H1 (cell line): Measurements from ENCODE around the gene TUBA4B. TPM values are rescaled to one million over a fixed set of nuclear protein-coding genes. Genes with fewer than 3 reads are reported as not detected.
A peak's percentile ranks its signal among the peaks of the same experiment; 100 is the strongest.

Experiments used
- ASH2L ChIP-seq: fragments of 200-600, 300-600 bp; sonication (generic); IDR thresholded peaks from one replicate; pipeline ENCODE4 v1.7.1; 2017; ENCODE audit warnings: low read length
- BACH1 ChIP-seq: IDR thresholded peaks from 2 replicates; pipeline ENCODE4 v1.6.1; 2012; ENCODE audit warnings: low read length, improper control_type of control experiment
- BCL11A ChIP-seq, 2 experiments: IDR thresholded peaks; one replicate each; pipeline ENCODE4 v1.6.1; 2011; ENCODE audit warnings: low read depth in 2 of 2, low read length in 2 of 2, mild to moderate bottlenecking in 2 of 2
- CBX5 ChIP-seq: fragments of 300-800, 300-1000 bp; sonication (generic); IDR thresholded peaks from 2 replicates; pipeline ENCODE4 v1.7.1; 2016; ENCODE audit warnings: antibody characterized with exemption, low read length, low read depth
- CEBPB ChIP-seq: IDR thresholded peaks from 2 replicates; pipeline ENCODE4 v1.6.1; 2012; ENCODE audit warnings: low read depth, low read length
- CHD1 ChIP-seq: IDR thresholded peaks from 2 replicates; pipeline ENCODE4 v1.6.1; 2012; ENCODE audit warnings: low read depth, low read length, improper control_type of control experiment
- EP300 ChIP-seq, 2 experiments: IDR thresholded peaks; 1 replicate in 1 of 2; 2 replicates in 1 of 2; pipeline ENCODE4 v1.6.1; 2011 to 2012; ENCODE audit warnings: low read depth in 2 of 2, low read length in 2 of 2, mild to moderate bottlenecking in 2 of 2, borderline replicate concordance in 1 of 2, inconsistent platforms in 1 of 2, moderate library complexity in 1 of 2
- EZH2 ChIP-seq: fragments of 200-600 bp; sonication (generic); IDR thresholded peaks from 2 replicates; pipeline ENCODE4 v1.7.1; 2012; ENCODE audit warnings: low read depth, mild to moderate bottlenecking, moderate library complexity, low read length, inconsistent platforms; ENCODE audit not compliant: severe bottlenecking
- HDAC6 ChIP-seq: IDR thresholded peaks from one replicate; pipeline ENCODE4 v1.7.1; 2012; ENCODE audit warnings: low read depth, mild to moderate bottlenecking, inconsistent platforms, low read length, moderate library complexity
- KDM5A ChIP-seq: fragments of 200-600 bp; IDR thresholded peaks from 2 replicates; pipeline ENCODE4 v1.7.1; 2012; ENCODE audit warnings: mild to moderate bottlenecking, low read length, inconsistent platforms, mixed read lengths
- MAFK ChIP-seq: IDR thresholded peaks from 2 replicates; pipeline ENCODE4 v1.6.1; 2012; ENCODE audit warnings: low read depth, mild to moderate bottlenecking, improper control_type of control experiment, low read length
- POLR2A ChIP-seq, 2 experiments: IDR thresholded peaks; 1 replicate in 1 of 2; 2 replicates in 1 of 2; pipeline ENCODE4 v1.6.1; 2011; ENCODE audit warnings: low read depth in 2 of 2, low read length in 2 of 2, mild to moderate bottlenecking in 2 of 2; ENCODE audit errors: control extremely low read depth in 1 of 2
- POU5F1 ChIP-seq: IDR thresholded peaks from 2 replicates; pipeline ENCODE4 v1.6.1; 2011; ENCODE audit warnings: low read depth, mild to moderate bottlenecking, low read length, moderate library complexity
- RBBP5 ChIP-seq: IDR thresholded peaks from 2 replicates; pipeline ENCODE4 v1.7.1; 2012; ENCODE audit warnings: low read depth, mild to moderate bottlenecking, inconsistent platforms, low read length, moderate library complexity, borderline replicate concordance
- RNF2 ChIP-seq: fragments of 200-900, 300-1000 bp; sonication (generic); IDR thresholded peaks from 2 replicates; pipeline ENCODE4 v1.7.1; 2016; ENCODE audit warnings: borderline replicate concordance, low read depth, mild to moderate bottlenecking, antibody characterized with exemption, low read length; ENCODE audit not compliant: poor library complexity, severe bottlenecking; ENCODE audit errors: missing control alignments
- SAP30 ChIP-seq: fragments of 300-600 bp; sonication (generic); IDR thresholded peaks from 2 replicates; pipeline ENCODE4 v1.7.1; 2012; ENCODE audit warnings: low read length, moderate library complexity, mild to moderate bottlenecking, inconsistent platforms; ENCODE audit not compliant: insufficient read depth, insufficient replicate concordance
- SP1 ChIP-seq: IDR thresholded peaks from 2 replicates; pipeline ENCODE4 v1.6.1; 2011; ENCODE audit warnings: low read depth, low read length
- SP4 ChIP-seq: IDR thresholded peaks from 2 replicates; pipeline ENCODE4 v1.6.1; 2012; ENCODE audit warnings: low read length, inconsistent platforms
- TBP ChIP-seq: IDR thresholded peaks from 2 replicates; pipeline ENCODE4 v1.6.1; 2011; ENCODE audit warnings: low read depth, low read length, improper control_type of control experiment
- ZNF274 ChIP-seq: IDR thresholded peaks from 2 replicates; pipeline ENCODE4 v1.7.0; 2012; ENCODE audit warnings: low read length, borderline replicate concordance; ENCODE audit errors: extremely low read depth
- polyA plus RNA-seq, 7 experiments: library from polyadenylated mRNA; depleted of rRNA in 3 of 7; stranded (reverse) in 5 of 7; unstranded in 2 of 7; fragments of >200 nt in 5 of 7; fragments of 200-250 nt in 2 of 7; gene quantifications; 1 replicate in 5 of 7; 2 replicates in 1 of 7; 4 replicates in 1 of 7; pipeline versions ENCODE4 v1.2.1 to v1.2.3, GENCODE V29; 2011 to 2013; ENCODE audit warnings: missing spikeins in 2 of 7, mixed read lengths in 2 of 7
- total RNA-seq: library from RNA; stranded (reverse); fragmentation: NEBNext Ultra II Directional; extraction: Animal tissue kit (Norgen Biotek cat#: 25700); gene quantifications from 2 replicates; pipeline ENCODE4 v1.2.1, GENCODE V29; 2021
- TF ChIP-seq, protein P1 (sequence below), 3 experiments: IDR thresholded peaks; 1 replicate in 2 of 3; 2 replicates in 1 of 3; pipeline versions ENCODE4 v1.5.1 to v1.6.1; 2011; ENCODE audit warnings: low read length in 3 of 3, mild to moderate bottlenecking in 3 of 3, inconsistent platforms in 2 of 3, low read depth in 1 of 3, moderate library complexity in 1 of 3; ENCODE audit not compliant: insufficient read depth in 1 of 3; ENCODE audit errors: control extremely low read depth in 1 of 3

Gene TUBA4B
- total and polyA plus RNA-seq, 2 of the 8 experiments (the other 6 are each of a cell fraction or from before 2014, with no cell fraction given): 0.08 to 0.24 TPM

DNA sequence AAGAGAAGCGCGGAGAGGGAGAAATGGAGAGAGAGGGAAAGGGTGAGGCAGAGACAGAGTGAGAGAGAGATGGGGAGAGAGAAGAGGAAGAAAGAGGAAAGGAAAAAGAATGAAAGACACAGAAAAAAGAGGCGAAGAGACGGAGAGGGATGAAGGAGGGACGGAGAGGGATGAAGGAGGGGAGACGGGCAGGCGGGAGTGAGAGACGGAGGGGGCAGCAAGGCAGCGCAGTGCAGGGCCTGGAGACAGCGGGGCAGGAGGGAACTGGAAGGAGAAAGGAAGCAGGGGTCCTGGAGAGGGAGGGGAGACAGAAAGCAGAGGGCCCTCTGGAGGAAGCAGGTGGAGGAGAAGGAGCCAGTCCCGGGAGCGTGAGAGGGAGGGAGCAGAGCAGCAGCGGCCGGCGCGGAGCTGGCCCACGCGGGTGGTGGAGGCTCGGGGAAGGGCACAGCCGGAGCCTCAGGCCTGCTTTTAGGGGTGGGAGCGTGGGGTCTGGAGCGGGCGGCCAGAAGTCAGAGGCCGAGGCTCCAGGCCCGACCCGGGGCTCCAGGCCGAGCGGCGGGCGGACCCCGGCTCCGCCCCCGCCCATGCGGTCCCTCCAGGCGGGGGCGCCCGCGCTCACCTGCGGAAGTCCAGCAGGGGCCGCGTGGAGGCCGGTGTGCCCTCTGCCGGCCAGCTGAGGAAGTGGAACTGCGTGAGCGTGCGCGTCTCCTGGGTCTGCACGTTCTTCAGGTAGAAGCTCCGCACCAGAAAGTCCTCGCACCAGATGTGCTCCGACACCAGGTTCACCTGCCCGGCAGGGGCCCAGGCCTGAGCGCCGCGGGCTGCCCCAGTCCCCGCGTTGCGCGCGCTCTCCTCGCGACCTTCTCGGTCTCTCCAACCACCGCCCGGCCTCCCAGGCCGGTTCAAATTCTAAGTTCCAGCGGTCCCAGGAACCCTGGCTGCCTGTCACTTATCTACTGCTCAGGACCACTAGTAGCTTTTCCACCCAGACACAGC lies 41.6 kb downstream of the TUBA4B start (continued):
- TF ChIP-seq RNF2 (peak; percentile 7), HDAC6 (no peak), KDM5A (no peak), POU5F1 (no peak), ZNF274 (no peak), ASH2L (peak; percentile 99), BCL11A (IDR thresholded peaks at IDR 0.05; ENCODE audit: low read depth in 2 of 2, low read length in 2 of 2) (no peak), EZH2 (peak; percentile 16), SP4 (peak; percentile 64; the same call in 1 of the 2 replicates), TBP (no peak; the same call in 1 of the 2 replicates), CBX5 (no peak), SAP30 (no peak), POLR2A (IDR thresholded peaks at IDR 0.05; ENCODE audit: control extremely low read depth in 1 of 2, low read depth in 2 of 2, low read length in 2 of 2) (peak in 1 of 2 experiments; percentile 62; a peak in 2 of 3 replicates), MAFK (no peak), BACH1 (peak; percentile 81), SP1 (no peak), CEBPB (no peak; the same call in 1 of the 2 replicates), RBBP5 (peak; percentile 99; the same call in 1 of the 2 replicates), EP300 (IDR thresholded peaks at IDR 0.05; ENCODE audit: borderline replicate concordance in 1 of 2, low read depth in 2 of 2, low read length in 2 of 2) (no peak), CHD1 (no peak)
- TF ChIP-seq, protein P1, sequence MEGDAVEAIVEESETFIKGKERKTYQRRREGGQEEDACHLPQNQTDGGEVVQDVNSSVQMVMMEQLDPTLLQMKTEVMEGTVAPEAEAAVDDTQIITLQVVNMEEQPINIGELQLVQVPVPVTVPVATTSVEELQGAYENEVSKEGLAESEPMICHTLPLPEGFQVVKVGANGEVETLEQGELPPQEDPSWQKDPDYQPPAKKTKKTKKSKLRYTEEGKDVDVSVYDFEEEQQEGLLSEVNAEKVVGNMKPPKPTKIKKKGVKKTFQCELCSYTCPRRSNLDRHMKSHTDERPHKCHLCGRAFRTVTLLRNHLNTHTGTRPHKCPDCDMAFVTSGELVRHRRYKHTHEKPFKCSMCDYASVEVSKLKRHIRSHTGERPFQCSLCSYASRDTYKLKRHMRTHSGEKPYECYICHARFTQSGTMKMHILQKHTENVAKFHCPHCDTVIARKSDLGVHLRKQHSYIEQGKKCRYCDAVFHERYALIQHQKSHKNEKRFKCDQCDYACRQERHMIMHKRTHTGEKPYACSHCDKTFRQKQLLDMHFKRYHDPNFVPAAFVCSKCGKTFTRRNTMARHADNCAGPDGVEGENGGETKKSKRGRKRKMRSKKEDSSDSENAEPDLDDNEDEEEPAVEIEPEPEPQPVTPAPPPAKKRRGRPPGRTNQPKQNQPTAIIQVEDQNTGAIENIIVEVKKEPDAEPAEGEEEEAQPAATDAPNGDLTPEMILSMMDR (IDR thresholded peaks at IDR 0.05; ENCODE audit: control extremely low read depth in 1 of 3, insufficient read depth in 1 of 3, low read depth in 1 of 3, low read length in 3 of 3): peak in 2 of 3 experiments; percentile 98 to 99; a peak in 3 of 4 replicates
